Endothelial cell of umbilical vein (primary cell): ENCODE results near the gene APBB2. TPM values are rescaled to one million over a fixed set of nuclear protein-coding genes. Genes with fewer than 3 reads are reported as not detected.
A peak's percentile ranks its signal among the peaks of the same experiment; 100 is the strongest.

Experiments
- BruUV-seq: library from RNA; stranded (reverse); fragments of 400-500 nt; replicated peaks from 2 replicates; lab custom pipeline; 2021; lab: Mats Ljungman, UMichigan
- CTCF ChIA-PET: fragments of 300-600, 350-600 bp; sonication (Branson Sonifier 250); formaldehyde crosslinking; loops from one replicate; lab custom pipeline; 2021; ENCODE audit warnings: antibody characterized with exemption, inconsistent platforms; lab: Charles Lee
- POLR2A ChIA-PET: fragments of 300-600, 350-600 bp; sonication (Branson Sonifier 250); formaldehyde crosslinking; loops from one replicate; lab custom pipeline; 2021; ENCODE audit warnings: antibody characterized with exemption, inconsistent platforms; lab: Charles Lee
- DNase-seq: peaks from one replicate; pipeline ENCODE4 v3.0.0-alpha.2; 2011; ENCODE audit warnings: low read depth, low spot score
- FAIRE-seq: peaks from 2 replicates; lab custom pipeline; 2011; peaks lifted over from hg19 to GRCh38; lab: Jason Lieb, UNC
- H2AFZ ChIP-seq: 2 replicates; pipeline ENCODE4 v1.6.0; 2012; ENCODE audit warnings: low read depth, low read length, control low read depth, inconsistent platforms
- H3K27ac ChIP-seq: 2 replicates; pipeline ENCODE4 v1.5.1; 2011; ENCODE audit warnings: low read depth, mild to moderate bottlenecking, control low read depth, low read length, moderate library complexity; ENCODE audit not compliant: insufficient read depth
- H3K27me3 ChIP-seq, 2 experiments: 2 replicates each; pipeline versions ENCODE4 v1.6.0 to v1.6.1; 2011; ENCODE audit warnings: low read length in 2 of 2, mixed read lengths in 1 of 2; ENCODE audit not compliant: control insufficient read depth in 2 of 2, insufficient read depth in 2 of 2
- H3K36me3 ChIP-seq, 2 experiments: 2 replicates in 1 of 2; 3 replicates in 1 of 2; pipeline ENCODE4 v1.5.1; 2011; ENCODE audit warnings: low read length in 2 of 2, mild to moderate bottlenecking in 1 of 2, moderate library complexity in 1 of 2; ENCODE audit not compliant: control insufficient read depth in 2 of 2, insufficient read depth in 2 of 2; ENCODE audit errors: extremely low read depth in 1 of 2
- H3K4me1 ChIP-seq: 3 replicates; pipeline ENCODE4 v1.5.1; 2011; ENCODE audit warnings: mild to moderate bottlenecking, low read length; ENCODE audit not compliant: control insufficient read depth, insufficient read depth; ENCODE audit errors: extremely low read depth
- H3K4me2 ChIP-seq: 2 replicates; pipeline ENCODE4 v1.6.1; 2011; ENCODE audit warnings: low read length, control low read depth, mixed read lengths; ENCODE audit not compliant: insufficient read depth
- H3K4me3 ChIP-seq, 3 experiments: fragments of 200-600 bp in 1 of 3; sonication (generic), shearing (Covaris generic) in 1 of 3; replicated peaks in 1 of 3; 2 replicates each; pipeline ENCODE4 v1.5.1; 2011 to 2016; ENCODE audit warnings: control low read depth in 3 of 3, low read length in 3 of 3, mild to moderate bottlenecking in 2 of 3, inconsistent platforms in 1 of 3, low read depth in 1 of 3, moderate library complexity in 1 of 3; ENCODE audit not compliant: insufficient read depth in 1 of 3
- H3K79me2 ChIP-seq: 2 replicates; pipeline ENCODE4 v1.6.0; 2012; ENCODE audit warnings: low read length, inconsistent platforms; ENCODE audit not compliant: control insufficient read depth, insufficient read depth
- H3K9ac ChIP-seq: replicated peaks from 2 replicates; pipeline ENCODE3; 2011; ENCODE audit warnings: low read length, control low read depth; ENCODE audit not compliant: insufficient read depth; ENCODE audit errors: extremely low read depth
- H3K9me1 ChIP-seq: replicated peaks from 3 replicates; pipeline ENCODE4 v1.6.0; 2011; ENCODE audit warnings: mild to moderate bottlenecking, low read length; ENCODE audit not compliant: control insufficient read depth, insufficient read depth; ENCODE audit errors: extremely low read depth
- H3K9me3 ChIP-seq: replicated peaks from 2 replicates; pipeline ENCODE4 v1.5.1; 2012; ENCODE audit warnings: low read length, inconsistent platforms; ENCODE audit not compliant: control insufficient read depth, insufficient read depth
- H4K20me1 ChIP-seq: replicated peaks from 2 replicates; pipeline ENCODE3; 2011; ENCODE audit warnings: mild to moderate bottlenecking, low read length; ENCODE audit not compliant: control insufficient read depth, insufficient read depth; ENCODE audit errors: extremely low read depth
- EZH2 ChIP-seq: IDR thresholded peaks from 2 replicates; pipeline ENCODE4 v1.6.1; 2012; ENCODE audit warnings: borderline replicate concordance, low read depth, mild to moderate bottlenecking, moderate library complexity, low read length, inconsistent platforms; ENCODE audit not compliant: severe bottlenecking
- FOS ChIP-seq: IDR thresholded peaks from 2 replicates; pipeline ENCODE4 v1.6.1; 2011; ENCODE audit warnings: mild to moderate bottlenecking, low read length, moderate library complexity, borderline replicate concordance; ENCODE audit not compliant: insufficient read depth
- GATA2 ChIP-seq: IDR thresholded peaks from 2 replicates; pipeline ENCODE4 v1.7.0; 2011; ENCODE audit warnings: low read depth, mild to moderate bottlenecking, moderate library complexity, mixed read lengths, low read length; ENCODE audit not compliant: insufficient read length, insufficient read depth
- JUN ChIP-seq: IDR thresholded peaks from 2 replicates; pipeline ENCODE4 v1.6.1; 2011; ENCODE audit warnings: borderline replicate concordance, low read depth; ENCODE audit not compliant: insufficient read length, insufficient read depth
- MAX ChIP-seq: IDR thresholded peaks from 2 replicates; pipeline ENCODE4 v1.6.1; 2011; ENCODE audit not compliant: insufficient read depth, insufficient read length
- MYC ChIP-seq: IDR thresholded peaks from one replicate; pipeline ENCODE4 v1.6.1; 2011; ENCODE audit warnings: mild to moderate bottlenecking, low read depth, low read length
- POLR2A ChIP-seq: IDR thresholded peaks from 2 replicates; pipeline ENCODE4 v1.6.1; 2012; ENCODE audit warnings: low read depth, mild to moderate bottlenecking, control low read depth, low read length
- POLR2AphosphoS5 ChIP-seq: IDR thresholded peaks from 2 replicates; pipeline ENCODE4 v1.6.1; 2012; ENCODE audit warnings: low read depth, mild to moderate bottlenecking, control low read depth, low read length, moderate library complexity; ENCODE audit not compliant: insufficient read depth
- dilution Hi-C: fragments of 300-500 bp; cut with MboI; formaldehyde crosslinking; loops from one replicate; pipeline ENCODE4 v1.15.0; 2019; ENCODE audit warnings: low sequenced_read_pairs; ENCODE audit not compliant: extremely low pct_ligation_motif_present
- intact Hi-C: fragments of 100-400 bp; cut with micrococcal nuclease; formaldehyde crosslinking; loops from one replicate; pipeline ENCODE4 v1.10.0; 2022
- polyA plus RNA-seq, 4 experiments: library from polyadenylated mRNA; depleted of rRNA in 3 of 4; stranded (reverse) in 3 of 4; unstranded in 1 of 4; fragments of >200 nt; gene quantifications; 2 replicates each; pipeline versions ENCODE4 v1.2.1 to v1.2.3, GENCODE V29; 2011 to 2012; ENCODE audit warnings: missing spikeins in 1 of 4
- total RNA-seq: library from RNA; stranded (reverse); gene quantifications from 2 replicates; pipeline ENCODE4 v1.2.3, GENCODE V29; 2021
- TF ChIP-seq, protein P1 (sequence below), 2 donors: IDR thresholded peaks; 1 replicate in 1 of 2; 2 replicates in 1 of 2; pipeline ENCODE4 v1.5.1; 2011; ENCODE audit warnings: low read length in 2 of 2, mild to moderate bottlenecking in 2 of 2, moderate library complexity in 2 of 2, control low read depth in 1 of 2, inconsistent platforms in 1 of 2, low read depth in 1 of 2; ENCODE audit not compliant: insufficient read depth in 1 of 2; ENCODE audit errors: extremely low read depth in 1 of 2

APBB2 gene
- total and polyA plus RNA-seq, 2 donors (not counting 3 experiments of a cell fraction or from before 2014, with no cell fraction given), result 79.8 to 124 TPM

DNA sequence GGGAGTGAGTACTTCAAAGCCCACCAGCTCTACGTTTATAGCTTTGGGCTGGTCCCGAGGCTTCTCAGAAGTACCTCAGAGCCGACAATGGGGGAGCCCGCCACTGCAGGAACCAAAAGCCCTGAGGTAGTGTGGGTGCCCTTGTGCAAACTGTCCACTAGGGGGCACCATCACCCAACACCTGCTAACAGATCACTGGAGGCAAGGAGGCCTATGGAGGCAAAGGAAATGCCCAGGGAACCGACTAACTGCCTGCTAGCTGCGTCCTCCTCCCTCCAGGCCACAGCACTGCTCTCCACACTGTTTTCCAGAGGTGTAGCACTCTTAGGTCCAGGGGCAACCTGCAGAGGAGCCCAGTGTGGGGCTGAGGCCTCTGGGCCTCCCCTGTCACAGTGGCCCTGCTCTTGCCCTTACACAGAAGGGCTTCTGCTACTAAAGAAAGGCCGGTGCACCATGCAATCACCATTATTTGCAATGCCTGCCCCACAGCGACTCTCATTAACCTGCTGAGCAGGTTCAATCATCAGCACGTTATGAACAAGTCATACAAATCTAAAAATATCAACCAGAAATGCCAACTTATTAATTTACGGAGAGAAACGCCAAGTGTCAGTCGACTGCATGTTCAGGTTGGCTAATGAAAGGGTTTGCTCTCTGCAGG lies 305.5 kb downstream of the APBB2 start:
- H3K9me1 ChIP-seq, result no peaks in the 10 kb centered on the region
- no peaks in the 10 kb centered on the region for H3K27me3 ChIP-seq
- dilution Hi-C loops (no loop called here), intact Hi-C loops (loop anchor here (1.0 to 10.0 kb wide), 4 partner anchors 8 to 736 kb away; partner anchors contain the start of gene APBB2)
- H2AFZ ChIP-seq, result no peak overlapping the region
- DNase-seq (peak; percentile 79), FAIRE-seq (peak; percentile 83)
- H3K36me3 ChIP-seq, result peaks cover 2% of the 10 kb centered on the region in 2 experiments
- H3K9ac ChIP-seq, result peak overlapping the region; percentile 57
- POLR2A ChIA-PET, result no interaction called here
- no peak overlapping the region for H3K4me3 ChIP-seq
- TF ChIP-seq MYC, result no peak
- TF ChIP-seq, protein P1, sequence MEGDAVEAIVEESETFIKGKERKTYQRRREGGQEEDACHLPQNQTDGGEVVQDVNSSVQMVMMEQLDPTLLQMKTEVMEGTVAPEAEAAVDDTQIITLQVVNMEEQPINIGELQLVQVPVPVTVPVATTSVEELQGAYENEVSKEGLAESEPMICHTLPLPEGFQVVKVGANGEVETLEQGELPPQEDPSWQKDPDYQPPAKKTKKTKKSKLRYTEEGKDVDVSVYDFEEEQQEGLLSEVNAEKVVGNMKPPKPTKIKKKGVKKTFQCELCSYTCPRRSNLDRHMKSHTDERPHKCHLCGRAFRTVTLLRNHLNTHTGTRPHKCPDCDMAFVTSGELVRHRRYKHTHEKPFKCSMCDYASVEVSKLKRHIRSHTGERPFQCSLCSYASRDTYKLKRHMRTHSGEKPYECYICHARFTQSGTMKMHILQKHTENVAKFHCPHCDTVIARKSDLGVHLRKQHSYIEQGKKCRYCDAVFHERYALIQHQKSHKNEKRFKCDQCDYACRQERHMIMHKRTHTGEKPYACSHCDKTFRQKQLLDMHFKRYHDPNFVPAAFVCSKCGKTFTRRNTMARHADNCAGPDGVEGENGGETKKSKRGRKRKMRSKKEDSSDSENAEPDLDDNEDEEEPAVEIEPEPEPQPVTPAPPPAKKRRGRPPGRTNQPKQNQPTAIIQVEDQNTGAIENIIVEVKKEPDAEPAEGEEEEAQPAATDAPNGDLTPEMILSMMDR (IDR thresholded peaks at IDR 0.05; ENCODE audit: extremely low read depth in 1 of 2, insufficient read depth in 1 of 2, low read depth in 1 of 2, low read length in 2 of 2), result peak; percentile 92 to 96
- CTCF ChIA-PET, result interaction anchor here (1.0 to 10.1 kb wide), 6 partner anchors 9 to 753 kb away, joined by 3 to 123 read pairs (median 5); partner anchors contain the start of gene APBB2
- H3K9me3 ChIP-seq, result no peaks in the 10 kb centered on the region
- H3K27ac ChIP-seq, result peak overlapping the region; percentile 98
- H3K79me2 ChIP-seq, result no peaks in the 10 kb centered on the region
- H3K4me1 ChIP-seq, result peaks cover 29% of the 10 kb centered on the region
- no TSS peak for BruUV-seq
- no peaks in the 10 kb centered on the region for H4K20me1 ChIP-seq
- peak overlapping the region; percentile 61 for H3K4me2 ChIP-seq

- CTCF ChIA-PET, result interaction anchor here (1.0 to 10.1 kb wide), 6 partner anchors 8 to 753 kb away, joined by 3 to 123 read pairs (median 5); partner anchors contain the start of gene APBB2
- BruUV-seq, result no TSS peak
- no peaks in the 10 kb centered on the region for H3K27me3 ChIP-seq
- peaks cover under 1 to 2% of the 10 kb centered on the region in 2 experiments for H3K36me3 ChIP-seq
- no peak for FAIRE-seq
- no peak overlapping the region for H3K9ac ChIP-seq
- intact Hi-C loops (loop anchor here (1.0 to 10.0 kb wide), 2 partner anchors 306 to 737 kb away; partner anchors contain the start of gene APBB2), dilution Hi-C loops (no loop called here)
- H2AFZ ChIP-seq, result no peak overlapping the region
- no peaks in the 10 kb centered on the region for H3K9me3 ChIP-seq
- DNase-seq, result no peak
- no peak overlapping the region for H3K27ac ChIP-seq
- H3K79me2 ChIP-seq, result no peaks in the 10 kb centered on the region
- no peak overlapping the region for H3K4me3 ChIP-seq
- no peaks in the 10 kb centered on the region for H3K9me1 ChIP-seq
- no peaks in the 10 kb centered on the region for H4K20me1 ChIP-seq
- H3K4me1 ChIP-seq, result peaks cover 29% of the 10 kb centered on the region
- TF ChIP-seq POLR2A, result no peak
- TF ChIP-seq EZH2, result no peak
- TF ChIP-seq FOS, result no peak
- no peak for TF ChIP-seq JUN
- TF ChIP-seq, protein P1 (IDR thresholded peaks at IDR 0.05; ENCODE audit: extremely low read depth in 1 of 2, insufficient read depth in 1 of 2, low read depth in 1 of 2, low read length in 2 of 2), result no peak
- no peak for TF ChIP-seq MAX
- no peak for TF ChIP-seq POLR2AphosphoS5
- TF ChIP-seq GATA2, result no peak
- TF ChIP-seq MYC, result no peak
- POLR2A ChIA-PET, result no interaction called here
- H3K4me2 ChIP-seq, result no peak overlapping the region
Measured at GRCh38 chr4:40908297-40908696, 306.0 kb downstream of the APBB2 start.
